Mesothelial cell of epicardium (in vitro differentiated cells): ENCODE measurements around the gene ADCY2. TPM values are rescaled to one million over a fixed set of nuclear protein-coding genes. Genes with fewer than 3 reads are reported as not detected.

ENCODE experiments used
- DNase-seq, 2 experiments: peaks; one replicate each; pipeline ENCODE4 v3.0.0; 2021; ENCODE audit warnings: low spot score in 2 of 2; ENCODE audit not compliant: unreplicated experiment in 2 of 2
- H3K27ac Mint-ChIP-seq: 2 replicates; pipeline ENCODE4 v1.8.0; 2021; ENCODE audit warnings: mixed read lengths
- H3K27me3 Mint-ChIP-seq: 2 replicates; pipeline ENCODE4 v1.8.0; 2021; ENCODE audit warnings: low read depth, mixed read lengths
- H3K36me3 Mint-ChIP-seq: 2 replicates; pipeline ENCODE4 v1.8.0; 2021; ENCODE audit warnings: mixed read lengths
- H3K4me1 Mint-ChIP-seq: 2 replicates; pipeline ENCODE4 v1.8.0; 2021; ENCODE audit warnings: mixed read lengths
- H3K4me3 Mint-ChIP-seq: 2 replicates; pipeline ENCODE4 v1.8.0; 2021; ENCODE audit warnings: mild to moderate bottlenecking, moderate library complexity, mixed read lengths
- H3K9me3 Mint-ChIP-seq: 2 replicates; pipeline ENCODE4 v1.8.0; 2021; ENCODE audit warnings: mixed read lengths
- CTCF ChIP-seq: fragments of 200-600 bp; sonication (generic); IDR thresholded peaks from one replicate; pipeline ENCODE4 v1.5.0; 2021; ENCODE audit warnings: antibody characterized with exemption; ENCODE audit not compliant: unreplicated experiment
- total RNA-seq: library from RNA; stranded (reverse); gene quantifications from 3 replicates; pipeline ENCODE4 v1.2.1, GENCODE V29; 2021

Gene ADCY2
- total RNA-seq, 1 donor from 2014 or later = 3.0 TPM

DNA sequence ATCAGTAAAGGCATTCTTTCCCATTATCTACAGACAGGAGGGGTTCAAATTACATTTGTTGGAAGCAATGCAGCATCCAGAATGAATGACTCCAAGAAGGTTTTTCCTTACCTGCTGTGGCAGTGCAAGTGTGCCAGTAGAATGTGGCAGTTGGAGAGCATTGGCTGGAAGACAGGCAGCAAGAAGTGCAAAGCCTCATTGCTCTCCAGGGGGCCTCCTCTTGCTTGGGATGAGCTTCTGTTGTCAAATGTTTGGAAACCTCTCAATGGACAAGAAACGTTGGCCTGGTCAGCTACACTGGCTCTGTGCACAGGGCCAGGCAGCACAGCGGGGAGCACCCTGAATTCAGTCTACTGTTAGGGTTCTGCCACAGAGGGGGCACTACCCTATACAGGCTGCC is 226.6 kb downstream of the ADCY2 start:
- no peak for TF ChIP-seq CTCF

DNA sequence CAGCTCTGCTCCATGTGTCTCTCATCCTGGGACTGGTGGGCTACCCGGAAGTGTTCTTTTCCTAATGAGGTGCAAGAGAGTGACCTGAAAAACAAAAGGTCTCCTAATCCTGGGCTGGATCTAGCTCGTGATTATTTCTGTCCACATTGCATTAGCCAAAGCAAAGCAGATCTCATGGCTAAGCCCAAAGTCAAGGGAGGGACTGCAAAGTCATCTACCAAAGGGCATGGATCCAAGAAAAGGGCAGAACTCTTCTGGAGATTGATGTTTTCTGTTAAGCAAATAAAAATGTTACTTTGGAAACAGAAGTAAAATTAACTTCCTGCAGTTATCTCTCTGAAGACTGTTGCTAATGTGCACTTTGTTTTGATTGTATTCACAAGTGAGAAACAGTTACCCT is 229.8 kb downstream of the ADCY2 start:
- no peak for DNase-seq
- Mint-ChIP-seq H3K9me3 (peaks cover 12% of the 10 kb centered on the region), H3K27ac (no peak overlapping the region), H3K4me1 (no peaks in the 10 kb centered on the region), H3K36me3 (no peaks in the 10 kb centered on the region), H3K27me3 (no peaks in the 10 kb centered on the region), H3K4me3 (no peak overlapping the region)
- TF ChIP-seq CTCF = no peak

More for the DNA sequence above, 226.6 kb downstream of the ADCY2 start:
- no peak overlapping the region for H3K4me3 Mint-ChIP-seq
- H3K4me1 Mint-ChIP-seq = no peaks in the 10 kb centered on the region
- DNase-seq = no peak
- no peak overlapping the region for H3K27ac Mint-ChIP-seq
- no peaks in the 10 kb centered on the region for H3K36me3 Mint-ChIP-seq
- no peaks in the 10 kb centered on the region for H3K27me3 Mint-ChIP-seq
- H3K9me3 Mint-ChIP-seq = peaks cover 12% of the 10 kb centered on the region

GRCh38 chr5:7628248-7628647 is 232.3 kb downstream of the ADCY2 start:
- no peak for DNase-seq
- Mint-ChIP-seq H3K9me3 (peaks cover 15% of the 10 kb centered on the region), H3K4me3 (no peak overlapping the region), H3K27me3 (no peaks in the 10 kb centered on the region), H3K27ac (no peak overlapping the region), H3K4me1 (no peaks in the 10 kb centered on the region), H3K36me3 (no peaks in the 10 kb centered on the region)
- TF ChIP-seq CTCF = no peak

- no peaks in the 10 kb centered on the region for H3K27me3 Mint-ChIP-seq
- peaks cover 15% of the 10 kb centered on the region for H3K9me3 Mint-ChIP-seq
- TF ChIP-seq CTCF = no peak
- no peaks in the 10 kb centered on the region for H3K36me3 Mint-ChIP-seq
- no peak overlapping the region for H3K27ac Mint-ChIP-seq
- H3K4me3 Mint-ChIP-seq = no peak overlapping the region
- no peaks in the 10 kb centered on the region for H3K4me1 Mint-ChIP-seq
- DNase-seq = no peak
These were observed 232.9 kb downstream of the ADCY2 start for GRCh38 chr5:7628820-7629219.

DNA sequence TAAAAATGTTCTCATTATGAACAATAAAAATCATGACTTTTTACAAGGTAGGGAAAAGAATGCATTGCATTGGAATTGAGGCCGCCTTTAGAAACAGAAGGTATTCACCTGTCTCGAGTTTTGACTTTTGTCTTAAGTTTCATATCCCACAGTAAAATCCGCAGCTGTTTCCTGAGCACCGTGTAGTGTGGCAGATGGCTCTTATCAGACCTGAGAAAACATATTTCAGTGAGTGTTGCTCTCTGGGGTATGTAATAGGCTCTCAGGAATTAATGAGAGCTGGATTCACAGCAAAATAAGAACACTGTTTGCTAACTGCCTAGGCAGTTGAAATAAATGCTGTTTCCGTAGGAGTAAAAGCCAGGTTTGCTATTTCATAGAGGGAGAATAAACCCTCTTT is 233.6 kb downstream of the ADCY2 start:
- Mint-ChIP-seq H3K4me3 (no peak overlapping the region), H3K4me1 (no peaks in the 10 kb centered on the region), H3K27ac (no peak overlapping the region), H3K27me3 (no peaks in the 10 kb centered on the region), H3K9me3 (peaks cover 15% of the 10 kb centered on the region), H3K36me3 (no peaks in the 10 kb centered on the region)
- no peak for TF ChIP-seq CTCF
- DNase-seq = no peak

GRCh38 chr5:7634837-7635236 is 238.9 kb downstream of the ADCY2 start:
- H3K9me3 Mint-ChIP-seq = peaks cover 3% of the 10 kb centered on the region
- no peak for TF ChIP-seq CTCF
- no peak for DNase-seq
- H3K36me3 Mint-ChIP-seq = no peaks in the 10 kb centered on the region
- H3K4me1 Mint-ChIP-seq = no peaks in the 10 kb centered on the region
- no peak overlapping the region for H3K27ac Mint-ChIP-seq
- no peaks in the 10 kb centered on the region for H3K27me3 Mint-ChIP-seq
- H3K4me3 Mint-ChIP-seq = no peak overlapping the region
